HG03095 (cell line): Measurements from ENCODE around the gene ABCD1.
"Not testable (repeated sequence)": the region's sequence is repeated elsewhere in the genome, so short reads cannot be mapped to it uniquely, and the experiment has no call there.

Experiments
- ATAC-seq: cut with Tn5 transposase; IDR thresholded peaks from one replicate; pipeline ENCODE4 v1.9.1; 2021; ENCODE audit warnings: moderate library complexity; ENCODE audit not compliant: unreplicated experiment

Gene ABCD1

DNA sequence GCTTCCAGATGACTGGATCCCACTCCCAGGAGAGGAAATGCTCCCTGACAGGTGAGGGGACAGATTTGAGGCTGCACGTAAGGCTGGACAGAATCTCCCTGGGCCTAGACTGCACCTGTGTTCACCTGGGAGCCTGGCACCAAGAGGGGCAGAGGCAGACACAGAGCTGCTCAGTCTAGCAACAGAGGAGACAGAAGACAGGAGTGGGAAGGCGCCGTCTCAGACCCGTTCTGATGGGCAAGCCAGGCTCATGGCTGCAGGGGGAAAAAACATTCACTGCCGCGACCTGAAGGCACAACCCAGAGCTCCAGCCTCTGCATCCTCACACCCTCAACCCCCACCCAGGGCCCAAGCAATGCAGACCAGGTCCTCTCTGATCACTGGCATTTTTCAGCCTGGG lies 17.2 kb upstream of the ABCD1 start:
- ATAC-seq: no peak

DNA sequence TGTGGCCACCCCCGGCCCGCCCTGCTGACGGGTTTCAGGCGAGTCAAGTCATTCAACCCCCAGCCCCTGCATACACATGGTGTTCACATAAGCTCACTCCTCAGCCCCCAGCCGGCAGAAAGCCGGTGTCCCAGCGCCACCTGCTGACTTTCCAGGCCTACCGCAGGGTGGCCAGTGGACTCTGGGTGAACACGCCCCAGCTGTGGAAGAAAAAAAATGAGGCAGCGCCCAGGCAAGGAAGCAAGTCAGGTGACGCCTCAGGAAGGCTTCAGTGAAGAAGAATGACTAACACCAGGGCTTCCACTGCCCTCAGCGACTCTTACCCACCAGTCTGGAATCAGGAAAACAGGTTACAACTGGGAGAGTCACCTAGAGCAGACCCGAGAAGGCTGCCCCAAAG lies 16.2 kb upstream of the ABCD1 start:
- no peak for ATAC-seq

DNA sequence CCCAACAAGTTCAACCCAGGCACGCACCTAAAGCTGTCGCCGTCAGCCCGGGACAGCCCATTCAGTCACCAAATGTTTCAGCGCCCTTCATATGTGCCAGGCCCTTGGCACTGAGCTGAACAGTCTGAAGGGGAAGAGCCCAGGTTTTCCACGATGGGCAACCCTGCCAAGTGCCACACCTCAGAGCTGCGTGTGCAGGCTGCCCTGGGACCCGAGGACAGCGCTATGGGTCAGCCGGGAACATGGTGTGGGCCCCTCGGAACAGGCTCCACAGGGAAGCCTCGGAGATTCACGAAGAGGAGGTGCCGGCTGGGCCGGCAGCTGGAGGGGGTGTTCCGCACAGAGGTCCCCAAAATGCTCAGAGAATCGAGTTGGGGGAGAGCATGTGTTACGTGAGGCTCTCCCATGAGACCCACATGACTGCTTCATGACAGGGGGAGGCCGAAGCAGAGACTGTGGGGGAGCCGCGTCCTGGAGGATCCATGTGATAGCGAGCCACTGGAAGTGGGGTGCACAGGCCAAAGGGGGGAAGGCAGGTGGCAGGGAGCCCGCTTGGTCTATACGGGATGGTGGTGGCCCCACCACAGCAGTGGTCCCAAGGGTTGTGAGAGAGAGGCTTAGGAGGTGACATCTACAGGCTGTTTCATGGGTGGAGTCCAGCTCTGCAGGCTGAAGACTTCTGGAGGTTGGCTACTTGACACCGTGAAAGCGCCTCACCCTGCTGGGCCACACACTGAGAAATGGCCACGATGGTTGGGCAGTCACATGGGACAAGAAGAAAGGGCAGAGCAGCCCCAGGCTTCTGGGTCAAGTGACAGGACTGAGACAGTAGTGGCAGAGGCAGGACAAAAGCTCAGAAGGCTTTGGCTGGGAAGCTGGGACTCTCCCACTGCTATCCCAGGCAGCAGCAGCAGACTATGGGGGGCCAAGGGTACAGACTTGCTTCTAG lies 14.7 kb upstream of the ABCD1 start:
- ATAC-seq: no peak

DNA sequence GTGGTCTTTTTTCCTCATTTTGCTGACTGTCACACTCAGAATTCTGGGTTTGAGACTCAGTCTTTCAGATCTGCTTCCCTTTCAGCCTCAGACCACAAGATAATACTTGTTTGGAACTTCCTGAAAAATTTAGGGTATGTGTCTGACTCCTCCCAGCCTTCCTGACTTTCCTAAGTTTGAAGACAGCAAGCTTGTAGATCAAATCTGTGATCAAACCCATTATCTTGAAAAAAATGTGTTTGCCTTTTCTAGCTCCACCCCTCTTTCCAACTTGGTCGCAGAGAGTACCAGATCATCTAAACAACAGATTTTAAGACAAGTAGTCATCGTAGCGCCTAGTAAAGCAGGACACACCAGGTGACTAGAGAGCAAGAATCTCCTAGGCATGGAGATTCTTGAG lies 10.4 kb upstream of the ABCD1 start:
- ATAC-seq: no peak

DNA sequence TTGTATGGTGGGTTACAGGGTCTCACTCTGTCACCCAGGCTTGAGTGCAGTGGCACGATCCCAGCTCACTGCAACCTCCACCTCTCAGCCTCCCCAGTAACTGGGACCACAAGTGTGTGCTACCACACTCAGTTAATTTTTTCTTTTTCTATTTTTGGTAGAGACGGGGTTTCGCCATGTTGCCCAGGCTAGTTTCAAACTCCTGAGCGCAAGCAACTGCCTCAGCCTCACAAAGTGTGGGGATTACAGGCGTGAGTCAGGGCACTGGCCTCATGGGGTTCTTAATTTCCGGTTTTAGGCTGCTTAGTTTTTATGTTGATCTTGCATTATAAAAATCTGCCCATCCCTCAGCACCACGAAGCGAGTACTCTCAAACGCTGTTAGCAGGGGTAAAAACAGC lies 7.2 kb upstream of the ABCD1 start:
- ATAC-seq: no peak

DNA sequence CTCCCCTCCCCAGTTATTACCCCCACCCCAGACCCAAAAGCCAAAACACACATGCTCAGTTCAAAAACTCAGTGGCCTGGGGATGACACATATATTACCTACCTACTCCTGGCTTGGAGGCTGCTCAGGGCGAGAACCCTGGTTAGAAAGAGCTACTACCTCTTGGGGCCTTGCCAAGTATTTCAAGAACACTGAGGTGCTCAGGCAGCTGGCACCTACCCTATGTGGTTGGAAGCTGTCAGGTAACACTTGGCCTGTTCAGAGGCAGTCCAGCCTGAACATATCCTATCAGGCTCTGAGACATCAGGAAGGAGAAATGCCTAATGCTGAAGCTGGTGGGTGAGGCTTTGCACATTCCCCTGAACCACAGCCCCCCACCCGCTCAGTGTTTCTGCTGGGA lies 5.4 kb upstream of the ABCD1 start:
- no peak for ATAC-seq

DNA sequence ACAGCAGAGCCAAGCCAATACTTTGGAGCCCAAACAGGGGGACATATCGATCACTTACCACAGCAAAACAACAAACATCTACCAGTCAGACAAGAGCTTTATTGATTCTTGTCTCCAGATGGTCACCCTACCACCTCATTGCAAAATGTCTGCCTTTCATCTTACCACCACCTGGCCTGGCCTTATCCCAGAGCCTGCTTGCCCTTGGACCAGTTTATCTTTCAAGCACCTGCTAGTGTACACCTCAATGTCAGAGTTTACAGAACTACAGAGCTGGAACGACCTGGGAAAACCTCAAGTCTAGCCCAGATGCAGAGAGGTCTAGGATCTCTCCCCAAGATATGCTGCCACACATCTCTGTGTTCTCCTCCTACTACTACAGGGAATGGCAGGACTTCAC lies 5.0 kb upstream of the ABCD1 start:
- ATAC-seq: no peak

DNA sequence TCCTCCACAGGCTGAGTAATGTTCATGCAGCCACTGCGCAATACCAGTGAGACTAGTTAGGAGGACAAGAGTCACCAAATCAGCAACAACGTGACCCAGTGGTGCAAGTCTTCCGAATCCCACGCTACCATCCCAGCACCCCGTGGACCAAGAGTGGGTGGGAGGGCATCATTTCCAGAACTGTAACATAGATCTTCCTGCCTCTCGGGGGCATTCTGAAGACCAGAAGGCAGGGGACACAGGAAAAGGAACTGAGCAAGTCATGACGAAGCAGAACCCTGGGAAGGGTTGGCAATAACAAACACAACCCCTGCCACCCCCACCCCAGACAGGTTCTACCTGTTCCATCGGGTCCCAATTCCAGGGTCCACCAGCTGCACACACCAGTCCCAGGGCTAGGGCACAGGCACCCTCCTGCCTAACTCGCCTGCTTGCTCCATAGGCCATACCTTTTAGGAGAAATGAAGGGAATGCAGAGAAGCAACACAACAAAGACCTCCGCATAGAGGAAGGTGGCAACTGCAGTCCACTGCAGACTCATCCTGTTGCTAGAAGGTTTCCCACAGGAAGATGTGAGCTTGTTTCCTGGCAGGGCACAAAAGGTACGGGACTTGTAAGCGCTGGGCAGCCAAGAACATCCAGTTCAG lies 1.8 kb upstream of the ABCD1 start:
- ATAC-seq: no peak

DNA sequence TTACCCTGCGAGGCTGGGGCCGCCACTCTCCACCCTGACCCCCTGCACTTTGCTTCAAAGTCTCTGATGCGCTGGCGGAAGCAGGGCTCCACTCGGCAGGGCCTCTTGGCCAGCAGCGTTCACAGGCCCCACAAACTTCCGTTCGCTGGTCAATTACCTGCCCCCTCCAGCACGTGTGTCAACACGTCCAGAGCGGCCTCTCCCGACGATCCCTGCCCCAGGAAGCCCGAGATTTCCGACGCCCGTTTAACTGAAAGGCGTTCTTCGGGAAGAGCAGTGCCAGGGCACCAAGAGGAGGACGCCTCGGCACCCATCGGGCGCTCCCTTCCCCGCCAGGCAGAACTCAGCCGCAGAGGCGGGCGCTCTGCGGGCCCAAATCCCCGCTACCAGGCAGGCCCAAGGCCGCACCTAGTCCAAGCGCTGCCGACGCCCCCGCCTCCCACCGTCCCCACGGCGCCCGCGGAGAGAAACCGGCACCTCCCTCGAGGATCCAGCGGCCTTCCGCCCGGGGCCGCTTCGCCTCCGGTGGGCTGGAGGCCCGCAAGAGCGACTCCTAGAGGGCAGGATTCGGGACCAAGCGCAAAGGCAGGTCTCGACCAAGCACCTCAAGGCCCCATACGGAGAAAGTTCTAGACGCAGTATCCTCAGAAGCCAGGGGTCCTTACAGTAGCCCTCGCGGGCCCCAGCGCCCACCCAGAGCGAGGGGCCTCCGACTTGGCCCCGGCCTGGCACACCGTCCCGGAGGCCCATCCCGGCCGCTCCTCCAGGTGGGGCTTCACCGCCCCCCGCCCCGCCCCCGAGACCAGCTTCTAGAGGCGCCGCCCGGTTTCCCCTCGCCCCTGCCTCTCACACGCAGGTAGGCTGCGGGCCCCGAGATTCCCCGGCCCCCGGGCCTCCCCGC lies 1.1 kb upstream of the ABCD1 start:
- peak; percentile 30 for ATAC-seq

DNA sequence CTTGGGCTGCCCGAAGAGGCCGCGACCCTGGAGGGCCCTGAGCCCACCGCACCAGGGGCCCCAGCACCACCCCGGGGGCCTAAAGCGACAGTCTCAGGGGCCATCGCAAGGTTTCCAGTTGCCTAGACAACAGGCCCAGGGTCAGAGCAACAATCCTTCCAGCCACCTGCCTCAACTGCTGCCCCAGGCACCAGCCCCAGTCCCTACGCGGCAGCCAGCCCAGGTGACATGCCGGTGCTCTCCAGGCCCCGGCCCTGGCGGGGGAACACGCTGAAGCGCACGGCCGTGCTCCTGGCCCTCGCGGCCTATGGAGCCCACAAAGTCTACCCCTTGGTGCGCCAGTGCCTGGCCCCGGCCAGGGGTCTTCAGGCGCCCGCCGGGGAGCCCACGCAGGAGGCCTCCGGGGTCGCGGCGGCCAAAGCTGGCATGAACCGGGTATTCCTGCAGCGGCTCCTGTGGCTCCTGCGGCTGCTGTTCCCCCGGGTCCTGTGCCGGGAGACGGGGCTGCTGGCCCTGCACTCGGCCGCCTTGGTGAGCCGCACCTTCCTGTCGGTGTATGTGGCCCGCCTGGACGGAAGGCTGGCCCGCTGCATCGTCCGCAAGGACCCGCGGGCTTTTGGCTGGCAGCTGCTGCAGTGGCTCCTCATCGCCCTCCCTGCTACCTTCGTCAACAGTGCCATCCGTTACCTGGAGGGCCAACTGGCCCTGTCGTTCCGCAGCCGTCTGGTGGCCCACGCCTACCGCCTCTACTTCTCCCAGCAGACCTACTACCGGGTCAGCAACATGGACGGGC lies 579 bp downstream of the ABCD1 start:
- no peak for ATAC-seq

DNA sequence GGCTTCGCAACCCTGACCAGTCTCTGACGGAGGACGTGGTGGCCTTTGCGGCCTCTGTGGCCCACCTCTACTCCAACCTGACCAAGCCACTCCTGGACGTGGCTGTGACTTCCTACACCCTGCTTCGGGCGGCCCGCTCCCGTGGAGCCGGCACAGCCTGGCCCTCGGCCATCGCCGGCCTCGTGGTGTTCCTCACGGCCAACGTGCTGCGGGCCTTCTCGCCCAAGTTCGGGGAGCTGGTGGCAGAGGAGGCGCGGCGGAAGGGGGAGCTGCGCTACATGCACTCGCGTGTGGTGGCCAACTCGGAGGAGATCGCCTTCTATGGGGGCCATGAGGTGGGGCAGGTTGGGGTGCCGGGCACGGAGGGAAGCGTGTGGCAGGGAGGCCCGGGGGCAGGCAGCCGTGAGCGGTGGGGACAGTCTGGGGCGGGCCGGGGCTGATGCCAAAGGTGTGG lies 1.2 kb downstream of the ABCD1 start:
- ATAC-seq: no peak

DNA sequence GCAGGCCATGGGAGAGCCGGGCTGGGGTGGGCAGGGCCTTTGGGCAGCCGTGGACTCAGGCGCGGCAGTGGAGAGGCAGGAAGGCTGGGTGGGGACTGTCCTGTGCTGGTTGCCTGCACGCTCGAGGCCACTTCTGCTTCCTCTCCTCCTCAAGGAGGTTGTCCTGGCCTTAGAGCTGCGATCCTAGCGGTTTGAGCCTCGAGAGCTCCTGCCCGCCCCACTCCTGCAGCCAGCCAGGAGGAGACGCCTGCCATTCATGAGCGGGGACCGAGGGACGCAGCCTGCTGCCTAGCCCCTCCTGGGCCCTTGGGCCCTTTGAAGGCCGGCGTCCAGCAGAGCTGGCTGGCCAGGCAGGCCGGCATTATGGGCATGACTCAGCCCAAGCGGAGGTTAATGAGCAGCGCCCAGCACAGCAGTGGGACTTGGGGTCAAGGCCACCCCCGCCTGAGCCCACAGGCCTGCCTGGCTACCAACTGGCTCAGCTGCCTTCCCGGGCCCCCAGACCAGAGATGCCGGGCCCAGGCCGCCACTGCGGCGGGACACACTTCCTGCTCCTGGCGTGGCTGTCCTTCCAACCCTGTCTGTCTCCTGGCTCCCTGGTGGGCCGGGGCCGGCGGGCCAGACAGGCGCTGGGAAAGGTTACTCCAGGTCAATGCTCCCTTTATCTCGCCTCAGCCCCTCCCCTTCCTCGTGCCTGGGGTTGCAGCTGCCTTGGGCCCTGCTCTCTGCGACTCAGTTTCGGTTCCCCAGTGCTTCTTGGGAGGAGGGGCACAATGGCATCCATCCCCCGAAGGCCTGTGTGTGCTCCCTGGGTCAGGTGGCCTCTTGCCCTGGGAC lies 1.8 kb downstream of the ABCD1 start:
- peak; percentile 48 for ATAC-seq

DNA sequence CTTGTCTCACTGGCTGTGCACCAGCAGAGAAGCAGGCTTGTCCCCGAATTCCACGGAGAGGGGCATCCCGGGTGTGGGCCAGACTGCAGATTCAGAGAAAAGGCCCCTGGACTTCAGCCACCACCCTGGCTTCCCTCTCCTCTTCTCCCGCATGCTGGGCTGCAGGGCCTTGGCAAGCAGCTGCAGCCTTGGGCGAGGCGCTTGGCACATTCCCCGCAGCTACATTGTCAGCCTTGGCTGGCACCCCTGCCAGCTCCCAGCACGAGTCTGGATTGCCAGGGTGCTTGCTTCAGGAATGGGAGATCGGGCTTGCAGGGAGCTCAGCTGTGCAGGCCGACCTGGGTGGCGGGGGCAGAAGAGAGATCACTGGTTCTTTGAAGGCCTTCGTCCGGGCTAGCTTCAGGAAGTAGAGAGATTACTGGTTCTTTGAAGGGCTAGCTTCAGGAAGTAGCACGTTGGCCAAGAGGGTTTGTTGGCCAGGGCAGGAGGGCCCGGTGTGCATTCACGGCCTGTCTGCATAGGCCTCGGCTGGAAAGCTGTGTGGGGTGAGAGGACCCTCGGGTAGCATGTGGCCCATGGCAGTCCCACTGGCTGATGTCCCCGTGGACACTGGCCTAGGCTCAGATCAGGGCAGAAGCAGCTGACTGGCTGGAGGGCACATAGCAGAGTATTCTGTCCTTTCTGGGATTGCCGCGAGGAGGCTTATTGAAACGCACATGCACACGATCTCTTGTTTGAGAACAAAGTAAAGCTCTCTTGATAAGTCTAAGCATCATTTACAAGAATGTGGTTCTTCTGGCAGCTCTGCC lies 2.7 kb downstream of the ABCD1 start:
- ATAC-seq: no peak

DNA sequence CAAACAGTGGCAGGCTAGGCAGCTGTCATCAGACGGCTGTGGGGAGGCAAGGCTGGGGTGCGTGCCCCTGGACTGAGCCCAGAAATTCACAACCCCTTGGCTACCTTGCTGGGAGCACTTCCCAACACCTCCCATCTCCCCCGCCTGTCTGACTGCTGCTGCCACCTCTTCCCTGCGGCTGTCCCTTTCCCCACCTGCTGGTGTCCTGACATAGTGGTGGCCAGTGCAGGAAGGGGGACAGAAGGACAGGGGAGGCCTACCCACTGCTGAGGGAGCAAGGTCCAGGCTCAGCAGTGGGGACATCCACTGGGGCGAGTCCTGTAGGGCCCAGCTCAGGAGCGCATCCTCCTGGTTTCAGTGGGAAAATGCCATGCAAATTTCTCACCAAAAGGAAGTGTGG lies 3.4 kb downstream of the ABCD1 start:
- ATAC-seq: no peak

DNA sequence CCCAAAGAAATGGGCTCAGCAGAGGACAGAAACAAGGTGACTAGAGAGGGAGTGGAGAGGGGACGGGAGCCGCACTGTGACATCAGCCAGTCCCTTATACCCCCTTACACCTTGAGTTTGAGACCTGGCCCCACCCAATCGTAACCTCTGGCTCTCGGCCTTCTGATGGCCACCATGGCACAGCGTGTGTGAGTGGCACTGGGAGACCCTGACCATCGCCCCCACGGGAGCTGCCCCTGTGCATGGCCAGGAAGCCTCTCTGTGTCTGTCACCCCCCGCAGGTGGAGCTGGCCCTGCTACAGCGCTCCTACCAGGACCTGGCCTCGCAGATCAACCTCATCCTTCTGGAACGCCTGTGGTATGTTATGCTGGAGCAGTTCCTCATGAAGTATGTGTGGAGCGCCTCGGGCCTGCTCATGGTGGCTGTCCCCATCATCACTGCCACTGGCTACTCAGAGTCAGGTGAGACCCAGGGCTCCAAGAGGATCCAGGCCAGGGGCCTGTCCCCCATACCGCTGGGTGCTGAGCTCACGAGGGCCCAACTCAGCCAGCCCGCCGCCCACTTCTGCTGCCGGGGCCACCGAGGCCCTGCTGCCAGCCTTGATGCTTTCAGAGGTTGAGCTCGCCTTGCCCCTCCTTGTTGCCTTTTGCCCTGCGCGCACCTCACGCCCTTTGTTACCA lies 4.4 kb downstream of the ABCD1 start:
- ATAC-seq: no peak

DNA sequence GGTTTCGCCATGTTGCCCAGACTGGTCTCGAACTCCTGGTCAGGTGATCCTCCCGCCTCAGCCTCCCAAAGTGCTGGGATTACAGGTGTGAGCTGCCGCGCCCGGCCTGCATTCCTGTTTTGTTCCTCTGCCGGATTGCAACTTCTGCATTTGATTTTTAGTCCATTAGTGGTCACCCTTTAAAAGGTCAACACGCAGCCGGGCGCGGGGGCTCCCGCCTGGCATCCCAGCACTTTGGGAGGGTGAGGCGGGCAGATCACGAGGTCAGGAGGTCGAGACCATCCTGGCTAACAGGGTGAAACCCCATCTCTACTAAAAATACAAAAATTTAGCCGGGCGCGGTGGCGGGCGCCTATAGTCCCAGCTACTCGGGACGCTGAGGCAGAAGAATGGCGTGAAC lies 5.5 kb downstream of the ABCD1 start:
- not testable (repeated sequence) for ATAC-seq

DNA sequence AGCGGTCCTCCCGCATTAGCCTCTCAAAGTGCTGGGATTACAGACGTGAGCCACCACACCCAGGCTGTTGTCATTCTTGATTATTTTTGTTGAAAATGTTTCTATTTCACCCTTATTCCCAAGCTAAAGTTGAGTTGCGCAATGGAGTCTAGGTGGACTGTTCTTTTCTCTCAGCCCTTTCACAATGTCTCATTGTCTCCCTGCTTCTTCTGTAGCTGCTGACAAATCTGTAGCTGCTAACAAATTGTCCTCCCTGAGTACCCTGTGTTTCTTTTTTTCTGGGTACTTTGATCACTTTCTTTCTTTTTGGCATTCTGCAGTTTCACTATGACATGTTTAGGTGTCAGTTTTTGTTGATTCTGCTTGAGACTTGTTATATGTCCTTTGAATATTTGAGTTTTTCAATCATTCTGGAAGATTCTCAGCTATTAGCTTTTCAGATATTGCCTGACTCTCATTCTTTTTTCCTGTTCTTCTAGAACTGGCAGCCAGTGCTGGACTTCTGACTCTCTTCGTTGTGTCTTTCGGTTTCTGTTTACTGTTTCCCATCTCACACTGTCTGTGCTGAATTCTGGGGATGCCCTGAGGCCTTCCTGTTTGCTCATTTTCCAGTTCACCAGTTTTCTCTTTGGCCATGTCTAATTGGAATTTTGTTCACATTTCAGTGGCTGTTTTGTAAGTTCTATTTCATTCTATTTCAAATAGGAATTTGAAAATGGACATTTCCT lies 6.6 kb downstream of the ABCD1 start:
- no peak for ATAC-seq

DNA sequence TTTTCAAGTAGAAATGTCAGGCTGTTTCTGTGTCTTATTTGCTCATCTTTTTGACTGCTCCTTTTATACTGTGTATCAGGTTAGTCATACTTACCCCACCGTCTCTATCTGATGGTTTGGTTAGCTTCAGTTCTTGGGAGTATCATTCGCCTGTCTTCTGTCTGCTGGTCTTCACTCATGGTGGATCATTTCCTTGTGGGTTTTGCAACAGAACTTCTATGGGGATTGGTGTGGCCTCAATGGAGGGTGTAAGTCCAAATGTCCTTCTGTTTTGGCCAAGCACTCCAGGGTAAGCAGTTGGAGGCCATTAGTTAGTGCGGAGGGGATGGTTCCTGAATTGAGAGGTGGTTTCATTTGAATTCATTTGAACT lies 7.2 kb downstream of the ABCD1 start:
- no peak for ATAC-seq
